OCI-LY3 (cell line): ENCODE data around the gene TUB.

Source experiments
- H2AFZ ChIP-seq: fragments of 200-600, 300-600 bp; shearing (Covaris generic); 2 replicates; pipeline ENCODE4 v1.6.0; 2014; ENCODE audit warnings: antibody characterized with exemption, low read depth, low read length
- H3K27ac ChIP-seq: fragments of 200-600, 300-600 bp; sonication (generic); 2 replicates; pipeline ENCODE4 v1.5.1; 2014; ENCODE audit warnings: mild to moderate bottlenecking, low read length, moderate library complexity, mixed read lengths
- H3K27me3 ChIP-seq: fragments of 200-600, 300-600 bp; sonication (generic); 2 replicates; pipeline ENCODE4 v1.6.1; 2014; ENCODE audit warnings: low read depth, low read length, mixed read lengths
- H3K36me3 ChIP-seq: fragments of 200-600, 300-600 bp; sonication (generic); replicated peaks from 2 replicates; pipeline ENCODE3; 2014; ENCODE audit warnings: low read depth, low read length, mixed read lengths
- H3K4me1 ChIP-seq: fragments of 300-600, 200-600 bp; sonication (generic); 2 replicates; pipeline ENCODE4 v1.6.1; 2014; ENCODE audit warnings: low read length, mixed read lengths
- H3K4me2 ChIP-seq: fragments of 200-600, 300-600 bp; sonication (generic); 2 replicates; pipeline ENCODE4 v1.6.1; 2014; ENCODE audit warnings: low read length, mixed read lengths
- H3K4me3 ChIP-seq: fragments of 300-600, 200-600 bp; sonication (generic); 2 replicates; pipeline ENCODE4 v1.5.1; 2014; ENCODE audit warnings: antibody characterized with exemption, mild to moderate bottlenecking, low read length, moderate library complexity
- H3K79me2 ChIP-seq: fragments of 300-600, 200-600 bp; shearing (Covaris generic); 2 replicates; pipeline ENCODE4 v1.6.1; 2014; ENCODE audit warnings: mild to moderate bottlenecking, low read length, mixed read lengths
- H3K9ac ChIP-seq: fragments of 300-600, 200-600 bp; shearing (Covaris generic); 2 replicates; pipeline ENCODE4 v1.6.0; 2014; ENCODE audit warnings: mild to moderate bottlenecking, low read length, moderate library complexity
- H3K9me3 ChIP-seq: fragments of 200-600, 300-600 bp; shearing (Covaris generic); 2 replicates; pipeline ENCODE4 v1.6.1; 2014; ENCODE audit warnings: low read length, mixed read lengths; ENCODE audit not compliant: insufficient read depth
- H4K20me1 ChIP-seq: fragments of 200-600, 300-600 bp; sonication (generic); 2 replicates; pipeline ENCODE4 v1.6.1; 2016; ENCODE audit warnings: low read length, mixed read lengths; ENCODE audit not compliant: insufficient read depth
- EZH2phosphoT487 ChIP-seq: fragments of 200-600 bp; shearing (Covaris generic); IDR thresholded peaks from 2 replicates; pipeline ENCODE4 v1.6.1; 2018; ENCODE audit warnings: antibody characterized with exemption, mixed run types, low read depth
- TF ChIP-seq, protein P1 (sequence below): fragments of 200-600, 300-600 bp; sonication (generic); IDR thresholded peaks from 2 replicates; pipeline ENCODE4 v1.5.1; 2014; ENCODE audit warnings: antibody characterized with exemption, low read length, low read depth

Gene TUB

GRCh38 chr11:8061555-8062428, 19.2 kb upstream of the TUB start:
- TF ChIP-seq, protein P1, sequence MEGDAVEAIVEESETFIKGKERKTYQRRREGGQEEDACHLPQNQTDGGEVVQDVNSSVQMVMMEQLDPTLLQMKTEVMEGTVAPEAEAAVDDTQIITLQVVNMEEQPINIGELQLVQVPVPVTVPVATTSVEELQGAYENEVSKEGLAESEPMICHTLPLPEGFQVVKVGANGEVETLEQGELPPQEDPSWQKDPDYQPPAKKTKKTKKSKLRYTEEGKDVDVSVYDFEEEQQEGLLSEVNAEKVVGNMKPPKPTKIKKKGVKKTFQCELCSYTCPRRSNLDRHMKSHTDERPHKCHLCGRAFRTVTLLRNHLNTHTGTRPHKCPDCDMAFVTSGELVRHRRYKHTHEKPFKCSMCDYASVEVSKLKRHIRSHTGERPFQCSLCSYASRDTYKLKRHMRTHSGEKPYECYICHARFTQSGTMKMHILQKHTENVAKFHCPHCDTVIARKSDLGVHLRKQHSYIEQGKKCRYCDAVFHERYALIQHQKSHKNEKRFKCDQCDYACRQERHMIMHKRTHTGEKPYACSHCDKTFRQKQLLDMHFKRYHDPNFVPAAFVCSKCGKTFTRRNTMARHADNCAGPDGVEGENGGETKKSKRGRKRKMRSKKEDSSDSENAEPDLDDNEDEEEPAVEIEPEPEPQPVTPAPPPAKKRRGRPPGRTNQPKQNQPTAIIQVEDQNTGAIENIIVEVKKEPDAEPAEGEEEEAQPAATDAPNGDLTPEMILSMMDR = no peak
- no peak for TF ChIP-seq EZH2phosphoT487
- Histone ChIP-seq H3K79me2 (no peaks in the 10 kb centered on the region), H3K27me3 (peaks cover 2% of the 10 kb centered on the region), H3K36me3 (no peaks in the 10 kb centered on the region), H3K4me1 (no peaks in the 10 kb centered on the region), H3K9ac (no peak overlapping the region), H3K4me2 (no peak overlapping the region), H3K4me3 (no peak overlapping the region), H4K20me1 (no peaks in the 10 kb centered on the region), H3K9me3 (no peaks in the 10 kb centered on the region), H3K27ac (no peak overlapping the region), H2AFZ (no peak overlapping the region)

- Histone ChIP-seq H3K9me3 (no peaks in the 10 kb centered on the region), H4K20me1 (no peaks in the 10 kb centered on the region), H3K27ac (no peak overlapping the region), H3K4me2 (no peak overlapping the region), H3K79me2 (no peaks in the 10 kb centered on the region), H3K36me3 (no peaks in the 10 kb centered on the region), H3K9ac (no peak overlapping the region), H3K4me3 (no peak overlapping the region), H3K27me3 (peaks cover 7% of the 10 kb centered on the region), H3K4me1 (no peaks in the 10 kb centered on the region), H2AFZ (no peak overlapping the region)
- no peak for TF ChIP-seq EZH2phosphoT487
- TF ChIP-seq, protein P1 = no peak
Measured at GRCh38 chr11:8062781-8063257, 18.2 kb upstream of the TUB start.

GRCh38 chr11:8063324-8063723, 17.7 kb upstream of the TUB start:
- Histone ChIP-seq H3K9me3 (no peaks in the 10 kb centered on the region), H3K4me3 (no peak overlapping the region), H3K36me3 (no peaks in the 10 kb centered on the region), H4K20me1 (no peaks in the 10 kb centered on the region), H3K27ac (no peak overlapping the region), H3K4me2 (no peak overlapping the region), H3K27me3 (peaks cover 7% of the 10 kb centered on the region), H2AFZ (no peak overlapping the region), H3K4me1 (no peaks in the 10 kb centered on the region), H3K79me2 (no peaks in the 10 kb centered on the region), H3K9ac (no peak overlapping the region)
- TF ChIP-seq EZH2phosphoT487 = no peak
- TF ChIP-seq, protein P1 = no peak

DNA sequence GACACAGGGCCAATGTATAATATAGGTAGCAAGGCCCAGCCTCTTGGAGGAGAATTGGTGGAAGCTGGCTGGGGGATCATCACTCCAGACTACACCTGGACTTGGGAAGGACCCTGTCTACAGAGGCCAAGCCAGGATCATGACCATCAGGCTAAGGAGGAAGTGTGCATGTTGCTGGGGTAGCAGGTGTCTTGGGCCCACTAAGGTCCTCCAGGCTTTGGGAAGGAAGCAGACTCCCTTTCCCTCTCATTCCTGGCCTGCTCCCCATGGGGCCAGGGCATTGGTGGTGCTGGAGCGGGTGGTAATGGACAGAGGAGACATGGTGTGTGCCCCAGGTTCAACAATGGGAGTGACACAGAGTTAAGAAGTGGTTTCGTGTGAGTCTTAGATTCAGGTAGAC, 16.0 kb upstream of the TUB start:
- H3K27me3 ChIP-seq = peaks cover 14% of the 10 kb centered on the region

More for the DNA sequence above, 16.0 kb upstream of the TUB start:
- H4K20me1 ChIP-seq = no peaks in the 10 kb centered on the region
- no peak for TF ChIP-seq EZH2phosphoT487
- TF ChIP-seq, protein P1 = no peak
- no peaks in the 10 kb centered on the region for H3K79me2 ChIP-seq
- H3K4me2 ChIP-seq = no peak overlapping the region
- no peak overlapping the region for H3K9ac ChIP-seq
- H3K36me3 ChIP-seq = no peaks in the 10 kb centered on the region
- H3K4me3 ChIP-seq = no peak overlapping the region
- H3K4me1 ChIP-seq = no peaks in the 10 kb centered on the region
- no peaks in the 10 kb centered on the region for H3K9me3 ChIP-seq
- no peak overlapping the region for H2AFZ ChIP-seq
- no peak overlapping the region for H3K27ac ChIP-seq
